HUES6 (cell line): ENCODE measurements around the gene ITPR2.
"Not testable (repeated sequence)": the region's sequence is repeated elsewhere in the genome, so short reads cannot be mapped to it uniquely, and the experiment has no call there.

Experiments
- H3K27ac ChIP-seq: 2 replicates; pipeline ENCODE4 v1.7.0; 2013; ENCODE audit warnings: low read depth, mild to moderate bottlenecking, low read length, inconsistent platforms
- H3K27me3 ChIP-seq: 2 replicates; pipeline ENCODE4 v1.6.1; 2013; ENCODE audit warnings: low read length; ENCODE audit not compliant: control insufficient read depth, insufficient read depth
- H3K36me3 ChIP-seq: 2 replicates; pipeline ENCODE4 v1.6.1; 2013; ENCODE audit warnings: low read length; ENCODE audit not compliant: control insufficient read depth, insufficient read depth
- H3K4me1 ChIP-seq: 2 replicates; pipeline ENCODE4 v1.6.1; 2013; ENCODE audit warnings: low read length; ENCODE audit not compliant: control insufficient read depth, insufficient read depth
- H3K4me3 ChIP-seq: 2 replicates; pipeline ENCODE4 v1.5.1; 2013; ENCODE audit warnings: low read depth, low read length
- H3K9ac ChIP-seq: one replicate; pipeline ENCODE4 v1.6.1; 2013; ENCODE audit warnings: mild to moderate bottlenecking, low read length
- H3K9me3 ChIP-seq: 2 replicates; pipeline ENCODE4 v1.6.1; 2013; ENCODE audit warnings: low read depth, low read length; ENCODE audit not compliant: control insufficient read depth, insufficient read depth

ITPR2 gene

GRCh38 chr12:26617513-26617912, 215.5 kb downstream of the ITPR2 start:
- H3K27ac ChIP-seq = no peak overlapping the region
- no peaks in the 10 kb centered on the region for H3K27me3 ChIP-seq
- H3K9me3 ChIP-seq = no peaks in the 10 kb centered on the region
- no peaks in the 10 kb centered on the region for H3K4me1 ChIP-seq
- H3K9ac ChIP-seq = no peak overlapping the region
- H3K36me3 ChIP-seq = peaks cover 27% of the 10 kb centered on the region
- H3K4me3 ChIP-seq = no peak overlapping the region

- Histone ChIP-seq H3K4me1 (no peaks in the 10 kb centered on the region), H3K36me3 (peaks cover 3% of the 10 kb centered on the region), H3K4me3 (no peak overlapping the region), H3K9me3 (no peaks in the 10 kb centered on the region), H3K9ac (no peak overlapping the region), H3K27me3 (no peaks in the 10 kb centered on the region), H3K27ac (no peak overlapping the region)
These were observed 218.9 kb downstream of the ITPR2 start for GRCh38 chr12:26614011-26614616.

- Histone ChIP-seq H3K4me3 (no peak overlapping the region), H3K9ac (no peak overlapping the region), H3K27ac (no peak overlapping the region), H3K9me3 (no peaks in the 10 kb centered on the region), H3K27me3 (no peaks in the 10 kb centered on the region), H3K4me1 (no peaks in the 10 kb centered on the region), H3K36me3 (no peaks in the 10 kb centered on the region)
These were observed 220.8 kb downstream of the ITPR2 start for GRCh38 chr12:26612203-26612602.

GRCh38 chr12:26611598-26611997, 221.4 kb downstream of the ITPR2 start:
- Histone ChIP-seq H3K27ac (no peak overlapping the region), H3K36me3 (no peaks in the 10 kb centered on the region), H3K4me1 (no peaks in the 10 kb centered on the region), H3K9me3 (no peaks in the 10 kb centered on the region), H3K27me3 (no peaks in the 10 kb centered on the region), H3K4me3 (no peak overlapping the region), H3K9ac (no peak overlapping the region)

- H3K36me3 ChIP-seq = no peaks in the 10 kb centered on the region
- H3K27me3 ChIP-seq = no peaks in the 10 kb centered on the region
- H3K9me3 ChIP-seq = no peaks in the 10 kb centered on the region
- no peak overlapping the region for H3K4me3 ChIP-seq
- no peak overlapping the region for H3K27ac ChIP-seq
- no peaks in the 10 kb centered on the region for H3K4me1 ChIP-seq
- no peak overlapping the region for H3K9ac ChIP-seq
These were observed 222.2 kb downstream of the ITPR2 start for GRCh38 chr12:26610774-26611173.

DNA sequence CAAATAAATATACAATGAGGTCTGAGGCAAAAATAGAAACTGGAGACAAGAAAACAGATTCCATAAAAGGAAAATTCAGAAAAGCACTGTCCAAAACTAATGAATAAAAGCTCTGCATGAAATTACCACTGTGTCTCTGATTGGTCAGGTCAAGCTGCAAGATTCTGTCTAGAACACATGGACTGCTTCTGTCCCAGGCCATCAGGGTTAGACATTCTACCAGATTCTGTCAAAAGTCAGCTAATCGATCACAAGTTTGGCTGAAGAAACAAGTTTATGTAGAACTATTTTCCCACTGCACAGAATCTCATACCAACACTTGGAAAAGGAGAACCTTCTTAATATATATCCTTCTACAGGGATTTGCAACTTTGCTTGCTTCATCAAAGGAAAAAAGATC, 223.0 kb downstream of the ITPR2 start:
- Histone ChIP-seq H3K36me3 (no peaks in the 10 kb centered on the region), H3K27ac (no peak overlapping the region), H3K9ac (no peak overlapping the region), H3K27me3 (no peaks in the 10 kb centered on the region), H3K9me3 (no peaks in the 10 kb centered on the region), H3K4me3 (no peak overlapping the region), H3K4me1 (no peaks in the 10 kb centered on the region)

GRCh38 chr12:26608706-26609105, 224.3 kb downstream of the ITPR2 start:
- Histone ChIP-seq H3K36me3 (no peaks in the 10 kb centered on the region), H3K27ac (no peak overlapping the region), H3K4me3 (no peak overlapping the region), H3K4me1 (no peaks in the 10 kb centered on the region), H3K9ac (no peak overlapping the region), H3K27me3 (no peaks in the 10 kb centered on the region), H3K9me3 (no peaks in the 10 kb centered on the region)

- Histone ChIP-seq H3K4me3 (no peak overlapping the region), H3K36me3 (no peaks in the 10 kb centered on the region), H3K9ac (no peak overlapping the region), H3K27me3 (no peaks in the 10 kb centered on the region), H3K9me3 (no peaks in the 10 kb centered on the region), H3K4me1 (no peaks in the 10 kb centered on the region), H3K27ac (no peak overlapping the region)
These were observed 224.7 kb downstream of the ITPR2 start for GRCh38 chr12:26608273-26608672.

GRCh38 chr12:26606911-26607310, 226.1 kb downstream of the ITPR2 start:
- Histone ChIP-seq H3K4me1 (no peaks in the 10 kb centered on the region), H3K27me3 (no peaks in the 10 kb centered on the region), H3K36me3 (no peaks in the 10 kb centered on the region), H3K27ac (no peak overlapping the region), H3K9ac (no peak overlapping the region), H3K9me3 (no peaks in the 10 kb centered on the region), H3K4me3 (no peak overlapping the region)

DNA sequence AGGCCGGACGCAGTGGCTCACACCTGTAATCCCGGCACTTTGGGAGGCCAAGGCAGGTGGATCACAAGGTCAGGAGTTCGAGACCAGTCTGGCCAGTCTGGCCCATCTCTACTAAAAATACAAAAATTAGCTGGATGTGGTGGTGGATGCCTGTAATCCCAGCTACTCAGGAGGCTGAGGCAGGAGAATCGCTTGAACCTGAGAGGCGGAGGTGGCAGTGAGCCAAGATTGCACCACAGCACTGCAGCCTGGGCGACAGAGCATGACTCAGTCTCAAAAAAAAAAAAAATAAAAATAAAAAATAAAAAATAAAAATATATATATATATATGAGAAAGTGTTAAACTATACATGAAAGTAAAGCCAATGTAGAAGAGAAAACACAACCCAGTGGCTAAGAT, 228.2 kb downstream of the ITPR2 start:
- not testable (repeated sequence) for H3K9ac ChIP-seq, H3K36me3 ChIP-seq, H3K27me3 ChIP-seq, H3K4me3 ChIP-seq, H3K27ac ChIP-seq, H3K9me3 ChIP-seq, H3K4me1 ChIP-seq

GRCh38 chr12:26599096-26599695, 233.8 kb downstream of the ITPR2 start:
- Histone ChIP-seq H3K4me3 (no peak overlapping the region), H3K27ac (no peak overlapping the region), H3K9me3 (no peaks in the 10 kb centered on the region), H3K4me1 (no peaks in the 10 kb centered on the region), H3K27me3 (no peaks in the 10 kb centered on the region), H3K36me3 (peaks cover 18% of the 10 kb centered on the region; the same call in 1 of the 2 replicates), H3K9ac (no peak overlapping the region)
